Measurements from ENCODE around the gene TIAM1.

- TF ChIP-seq, protein P1, sequence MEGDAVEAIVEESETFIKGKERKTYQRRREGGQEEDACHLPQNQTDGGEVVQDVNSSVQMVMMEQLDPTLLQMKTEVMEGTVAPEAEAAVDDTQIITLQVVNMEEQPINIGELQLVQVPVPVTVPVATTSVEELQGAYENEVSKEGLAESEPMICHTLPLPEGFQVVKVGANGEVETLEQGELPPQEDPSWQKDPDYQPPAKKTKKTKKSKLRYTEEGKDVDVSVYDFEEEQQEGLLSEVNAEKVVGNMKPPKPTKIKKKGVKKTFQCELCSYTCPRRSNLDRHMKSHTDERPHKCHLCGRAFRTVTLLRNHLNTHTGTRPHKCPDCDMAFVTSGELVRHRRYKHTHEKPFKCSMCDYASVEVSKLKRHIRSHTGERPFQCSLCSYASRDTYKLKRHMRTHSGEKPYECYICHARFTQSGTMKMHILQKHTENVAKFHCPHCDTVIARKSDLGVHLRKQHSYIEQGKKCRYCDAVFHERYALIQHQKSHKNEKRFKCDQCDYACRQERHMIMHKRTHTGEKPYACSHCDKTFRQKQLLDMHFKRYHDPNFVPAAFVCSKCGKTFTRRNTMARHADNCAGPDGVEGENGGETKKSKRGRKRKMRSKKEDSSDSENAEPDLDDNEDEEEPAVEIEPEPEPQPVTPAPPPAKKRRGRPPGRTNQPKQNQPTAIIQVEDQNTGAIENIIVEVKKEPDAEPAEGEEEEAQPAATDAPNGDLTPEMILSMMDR (IDR thresholded peaks at IDR 0.05; ENCODE audit: low read depth, low read length) = no peak
- no peak for TF ChIP-seq POLR2A (IDR thresholded peaks at IDR 0.05; ENCODE audit: extremely low read depth, insufficient read length)
These were observed 91.5 kb downstream of the TIAM1 start for GRCh38 chr21:31252611-31253010.
